ENCODE measurements around the gene PDPK1. TPM values are rescaled to one million over a fixed set of nuclear protein-coding genes. Genes with fewer than 3 reads are reported as not detected.

Gene PDPK1
- polyA plus RNA-seq, 1 donor: 39.7 TPM

DNA sequence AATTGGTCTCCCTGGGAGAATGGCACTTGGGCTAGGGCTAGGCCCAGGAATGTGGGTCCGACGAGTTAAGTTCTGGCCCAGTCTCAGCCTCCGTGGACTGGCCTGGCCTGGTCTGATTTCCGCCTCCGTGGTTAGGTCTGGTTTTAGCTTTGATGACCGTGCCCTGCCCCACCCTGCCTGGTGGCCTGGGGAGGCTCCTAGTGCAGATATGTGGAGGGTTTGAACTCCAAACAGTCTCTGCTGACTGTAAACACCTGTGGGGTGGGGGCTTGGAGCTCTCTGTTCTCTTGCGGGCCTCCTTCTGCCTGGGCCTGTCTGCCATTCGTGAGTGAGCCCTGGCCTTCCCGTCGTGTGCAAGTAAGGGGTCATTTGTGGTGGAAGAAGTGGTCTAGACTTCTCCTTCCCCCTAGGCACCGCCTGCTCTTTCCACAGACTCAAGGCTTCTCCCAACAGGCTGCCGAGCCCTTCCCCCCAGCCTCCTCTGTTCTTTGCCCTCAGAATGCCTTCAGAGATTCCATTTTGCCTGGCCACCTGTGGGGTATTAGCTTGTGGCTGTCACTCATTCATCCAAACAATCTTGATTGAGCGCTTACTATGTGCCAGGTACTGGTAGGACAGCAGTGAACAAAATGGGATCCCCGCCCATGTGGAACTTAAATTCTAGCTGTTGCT, 22.5 kb upstream of the PDPK1 start:
- Histone ChIP-seq H3K36me3 (ENCODE audit: control insufficient read depth, insufficient read depth, low read length) (peaks cover 23% of the 10 kb centered on the region), H3K9me3 (ENCODE audit: control insufficient read depth, low read depth, low read length) (peaks cover 6% of the 10 kb centered on the region), H3K4me1 (ENCODE audit: control insufficient read depth, insufficient read depth, low read length) (peaks cover 63% of the 10 kb centered on the region), H3K27me3 (ENCODE audit: control insufficient read depth, insufficient read depth, low read length) (no peaks in the 10 kb centered on the region), H3K27ac (ENCODE audit: low read length) (peak overlapping the region; percentile 84), H3K4me3 (ENCODE audit: low read length) (peak overlapping the region; percentile 82)
- no CpG with 5 or more reads among the region's 14 CpGs for WGBS (ENCODE audit: insufficient coverage, low lambda C conversion rate)
- peak in 1 of 2 donors; percentile 59 for DNase-seq

DNA sequence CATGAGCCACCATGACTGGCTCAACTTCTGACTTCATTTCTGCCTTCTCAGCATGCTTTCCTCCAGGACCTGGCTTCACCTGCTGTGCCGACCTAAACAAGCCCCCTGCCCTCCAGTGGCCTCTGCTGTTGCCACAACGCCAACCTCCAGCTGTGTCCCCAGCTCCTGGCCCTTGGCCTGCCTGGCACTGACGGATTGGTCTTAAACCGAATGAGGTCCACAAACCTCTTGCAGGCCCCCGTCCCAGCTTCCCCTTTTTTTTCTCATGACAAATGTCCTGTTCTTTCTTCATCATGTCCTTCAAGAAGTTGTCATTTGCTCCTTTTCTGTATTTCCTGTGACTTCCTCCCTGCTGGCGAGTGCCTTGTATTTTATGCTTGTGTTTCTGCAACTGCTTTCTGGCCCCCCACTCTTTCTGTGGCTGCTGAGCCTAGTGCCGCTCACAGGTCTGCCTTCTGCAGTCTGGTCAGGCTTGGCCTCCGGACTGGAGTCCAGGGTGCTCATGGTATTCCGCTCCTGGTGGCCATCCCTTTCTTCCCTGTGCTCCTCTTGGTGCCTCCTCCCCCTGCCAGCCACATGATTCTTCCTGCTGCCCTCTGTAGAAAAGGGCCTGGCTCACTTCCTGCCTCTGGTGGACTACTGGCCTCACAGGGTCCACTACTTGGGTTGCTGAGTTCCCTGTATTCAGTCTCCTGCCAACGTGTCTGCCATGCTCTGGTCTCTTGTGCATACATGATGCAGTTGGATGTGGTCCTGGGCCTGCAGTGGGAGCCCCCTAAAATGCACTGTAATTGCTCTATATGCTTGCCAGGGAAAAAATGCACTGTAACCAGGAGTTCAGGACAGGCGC, 21.2 kb upstream of the PDPK1 start:
- peak; percentile 64 to 73 for DNase-seq

DNA sequence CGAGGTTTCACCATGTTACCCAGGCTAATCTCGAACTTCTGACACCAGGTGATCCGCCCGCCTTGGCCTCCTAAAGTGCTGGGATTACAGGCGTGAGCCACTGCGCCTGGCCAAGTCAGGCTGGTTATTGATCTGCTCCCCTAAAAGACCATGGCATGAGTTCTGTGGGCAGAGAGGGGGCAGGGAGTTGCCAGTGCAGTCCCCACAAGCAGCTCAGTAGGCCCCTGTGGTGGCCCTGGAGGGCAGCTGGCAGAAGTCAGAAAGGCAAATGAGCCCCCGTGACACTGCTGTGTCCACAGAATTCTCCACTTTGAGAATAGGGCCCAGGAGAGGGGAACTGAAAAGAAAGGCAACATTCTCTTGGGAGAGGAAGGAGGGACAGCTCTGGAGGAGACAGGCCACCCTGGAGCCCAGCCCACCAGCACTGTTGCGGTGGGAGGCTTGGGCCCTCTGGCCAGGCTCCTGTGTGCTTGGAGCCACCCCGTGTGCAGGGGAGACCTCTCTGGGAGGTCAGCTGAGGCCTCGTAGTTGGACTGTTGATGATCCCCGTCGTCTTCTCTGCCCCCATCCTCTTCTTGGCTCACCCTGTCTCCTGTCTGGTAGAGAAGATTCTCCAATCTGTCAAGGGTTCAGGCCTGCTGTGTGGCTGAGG, 19.7 kb upstream of the PDPK1 start:
- Histone ChIP-seq H3K9me3 (ENCODE audit: control insufficient read depth, low read depth, low read length) (peaks cover 6% of the 10 kb centered on the region), H3K27ac (ENCODE audit: low read length) (no peak overlapping the region), H3K27me3 (ENCODE audit: control insufficient read depth, insufficient read depth, low read length) (no peaks in the 10 kb centered on the region), H3K36me3 (ENCODE audit: control insufficient read depth, insufficient read depth, low read length) (peaks cover 29% of the 10 kb centered on the region), H3K4me1 (ENCODE audit: control insufficient read depth, insufficient read depth, low read length) (peaks cover 56% of the 10 kb centered on the region), H3K4me3 (ENCODE audit: low read length) (no peak overlapping the region)
- no CpG with 5 or more reads among the region's 12 CpGs for WGBS (ENCODE audit: insufficient coverage, low lambda C conversion rate)
- no peak for DNase-seq

More for the DNA sequence above, 21.2 kb upstream of the PDPK1 start:
- 83% methylated on average over 4 of the region's 11 CpGs for WGBS (ENCODE audit: insufficient coverage, low lambda C conversion rate)
- Histone ChIP-seq H3K27ac (ENCODE audit: low read length) (peak overlapping the region; percentile 54), H3K4me3 (ENCODE audit: low read length) (peak overlapping the region; percentile 82), H3K36me3 (ENCODE audit: control insufficient read depth, insufficient read depth, low read length) (peaks cover 23% of the 10 kb centered on the region), H3K27me3 (ENCODE audit: control insufficient read depth, insufficient read depth, low read length) (no peaks in the 10 kb centered on the region), H3K4me1 (ENCODE audit: control insufficient read depth, insufficient read depth, low read length) (peaks cover 63% of the 10 kb centered on the region), H3K9me3 (ENCODE audit: control insufficient read depth, low read depth, low read length) (peaks cover 6% of the 10 kb centered on the region)

- WGBS (ENCODE audit: insufficient coverage, low lambda C conversion rate): no CpG with 5 or more reads among the region's 39 CpGs
- H3K36me3 ChIP-seq (ENCODE audit: control insufficient read depth, insufficient read depth, low read length): peaks cover 34% of the 10 kb centered on the region
- H3K4me1 ChIP-seq (ENCODE audit: control insufficient read depth, insufficient read depth, low read length): peaks cover 61% of the 10 kb centered on the region
- no peak overlapping the region for H3K4me3 ChIP-seq (ENCODE audit: low read length)
- H3K9me3 ChIP-seq (ENCODE audit: control insufficient read depth, low read depth, low read length): peaks cover 6% of the 10 kb centered on the region
- H3K27me3 ChIP-seq (ENCODE audit: control insufficient read depth, insufficient read depth, low read length): no peaks in the 10 kb centered on the region
- DNase-seq: no peak
- H3K27ac ChIP-seq (ENCODE audit: low read length): peak overlapping the region; percentile 57
These were observed 18.8 kb upstream of the PDPK1 start for GRCh38 chr16:2518823-2519710.

- peaks cover 65% of the 10 kb centered on the region for H3K4me1 ChIP-seq (ENCODE audit: control insufficient read depth, insufficient read depth, low read length)
- WGBS (ENCODE audit: insufficient coverage, low lambda C conversion rate): no CpG with 5 or more reads among the region's 22 CpGs
- peak overlapping the region; percentile 16 for H3K4me3 ChIP-seq (ENCODE audit: low read length)
These were observed 18.1 kb upstream of the PDPK1 start for GRCh38 chr16:2519711-2520080.

DNA sequence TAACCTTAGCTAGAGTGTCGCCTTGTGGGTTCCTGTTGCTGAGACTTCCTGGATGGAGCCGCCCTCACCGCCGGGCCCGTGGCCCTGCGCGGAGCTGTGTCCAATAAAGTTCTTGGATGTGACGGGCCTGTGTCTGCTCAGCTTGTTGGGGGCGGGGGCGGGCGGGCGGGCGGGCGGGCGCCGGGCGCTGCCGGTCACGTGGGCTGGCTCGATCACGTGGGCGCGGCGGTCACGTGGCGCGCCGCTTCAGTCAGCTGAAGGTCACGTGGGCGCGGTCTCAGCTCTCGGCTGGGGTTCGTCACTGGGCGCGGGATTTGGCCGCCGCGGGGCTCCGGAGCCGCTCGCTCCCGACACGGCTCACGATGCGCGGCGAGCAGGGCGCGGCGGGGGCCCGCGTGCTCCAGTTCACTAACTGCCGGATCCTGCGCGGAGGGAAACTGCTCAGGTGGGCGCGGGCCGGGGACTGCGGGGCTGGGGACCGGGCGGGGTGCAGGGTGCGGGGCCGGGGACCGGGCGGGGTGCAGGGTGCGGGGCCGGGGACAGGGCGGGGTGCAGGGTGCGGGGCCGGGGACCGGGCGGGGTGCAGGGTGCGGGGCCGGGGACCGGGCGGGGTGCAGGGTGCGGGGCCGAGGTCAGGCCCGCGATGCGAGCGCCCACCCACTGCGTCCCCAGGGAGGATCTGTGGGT, 17.6 kb upstream of the PDPK1 start, which contains the start of gene AMDHD2:
Gene AMDHD2, plus strand, starts transcription at position 275 of the 687 bp plus-strand sequence. Its CDS starts 88 bp downstream, at position 363.
- H3K4me3 ChIP-seq (ENCODE audit: low read length): peak within 1 kb of the TSS; percentile 79
- H3K9me3 ChIP-seq (ENCODE audit: control insufficient read depth, low read depth, low read length): peaks cover 6% of the 10 kb centered on the region
- no peaks in the 10 kb centered on the region for H3K27me3 ChIP-seq (ENCODE audit: control insufficient read depth, insufficient read depth, low read length)
- H3K4me1 ChIP-seq (ENCODE audit: control insufficient read depth, insufficient read depth, low read length): peaks cover 69% of the 10 kb centered on the region
- H3K36me3 ChIP-seq (ENCODE audit: control insufficient read depth, insufficient read depth, low read length): peaks cover 34% of the 10 kb centered on the region
- peak within 1 kb of the TSS; percentile 89 for H3K27ac ChIP-seq (ENCODE audit: low read length)
- peak; percentile 90 to 92 for DNase-seq
- no CpG with 5 or more reads among the region's 83 CpGs for WGBS (ENCODE audit: insufficient coverage, low lambda C conversion rate)

More at GRCh38 chr16:2519711-2520080, 18.1 kb upstream of the PDPK1 start:
- H3K9me3 ChIP-seq (ENCODE audit: control insufficient read depth, low read depth, low read length): peaks cover 6% of the 10 kb centered on the region
- peak overlapping the region; percentile 57 for H3K27ac ChIP-seq (ENCODE audit: low read length)
- no peaks in the 10 kb centered on the region for H3K27me3 ChIP-seq (ENCODE audit: control insufficient read depth, insufficient read depth, low read length)
- DNase-seq: no peak
- peaks cover 34% of the 10 kb centered on the region for H3K36me3 ChIP-seq (ENCODE audit: control insufficient read depth, insufficient read depth, low read length)

DNA sequence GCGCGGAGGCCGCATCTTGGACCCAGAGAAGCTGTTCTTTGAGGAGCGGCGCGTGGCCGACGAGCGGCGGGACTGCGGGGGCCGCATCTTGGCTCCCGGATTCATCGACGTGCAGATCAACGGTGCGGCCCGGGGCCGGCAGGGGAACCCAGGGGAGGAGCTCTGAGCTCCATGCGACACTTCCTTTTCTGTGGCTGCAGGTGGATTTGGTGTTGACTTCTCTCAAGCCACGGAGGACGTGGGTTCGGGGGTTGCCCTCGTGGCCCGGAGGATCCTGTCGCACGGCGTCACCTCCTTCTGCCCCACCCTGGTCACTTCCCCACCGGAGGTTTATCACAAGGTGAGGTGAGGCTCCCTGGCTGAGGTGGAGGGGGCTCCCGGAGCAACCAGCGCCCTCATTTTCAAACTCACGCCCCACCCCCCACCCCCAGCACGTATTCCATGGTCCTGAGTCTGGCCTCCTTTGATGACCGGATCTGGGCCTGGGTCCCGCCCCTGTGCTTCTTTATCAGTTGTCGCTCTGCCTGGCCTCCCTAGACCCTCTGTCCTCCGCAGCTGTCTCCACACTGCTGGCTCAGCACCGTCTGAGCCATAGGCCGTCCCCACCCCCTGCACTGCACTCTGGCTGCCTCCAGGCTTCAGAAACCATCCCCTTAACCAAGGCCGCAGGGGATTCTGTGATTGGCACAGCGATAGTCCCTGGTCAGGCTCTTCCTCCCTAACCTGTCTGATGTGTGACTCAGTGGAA, 16.9 kb upstream of the PDPK1 start:
- H3K4me3 ChIP-seq (ENCODE audit: low read length): peak overlapping the region; percentile 79
- peaks cover 36% of the 10 kb centered on the region for H3K36me3 ChIP-seq (ENCODE audit: control insufficient read depth, insufficient read depth, low read length)
- H3K27ac ChIP-seq (ENCODE audit: low read length): peak overlapping the region; percentile 89
- peak; percentile 58 to 76 for DNase-seq
- H3K4me1 ChIP-seq (ENCODE audit: control insufficient read depth, insufficient read depth, low read length): peaks cover 67% of the 10 kb centered on the region
- peaks cover 6% of the 10 kb centered on the region for H3K9me3 ChIP-seq (ENCODE audit: control insufficient read depth, low read depth, low read length)
- no CpG with 5 or more reads among the region's 41 CpGs for WGBS (ENCODE audit: insufficient coverage, low lambda C conversion rate)
- no peaks in the 10 kb centered on the region for H3K27me3 ChIP-seq (ENCODE audit: control insufficient read depth, insufficient read depth, low read length)

GRCh38 chr16:2523801-2524231, 14.0 kb upstream of the PDPK1 start:
- Histone ChIP-seq H3K4me1 (ENCODE audit: control insufficient read depth, insufficient read depth, low read length) (peaks cover 60% of the 10 kb centered on the region), H3K27ac (ENCODE audit: low read length) (peak overlapping the region; percentile 77), H3K36me3 (ENCODE audit: control insufficient read depth, insufficient read depth, low read length) (peaks cover 47% of the 10 kb centered on the region), H3K4me3 (ENCODE audit: low read length) (peak overlapping the region; percentile 5), H3K27me3 (ENCODE audit: control insufficient read depth, insufficient read depth, low read length) (no peaks in the 10 kb centered on the region), H3K9me3 (ENCODE audit: control insufficient read depth, low read depth, low read length) (peaks cover 6% of the 10 kb centered on the region)
- DNase-seq: peak; percentile 68 to 82
- no CpG with 5 or more reads among the region's 6 CpGs for WGBS (ENCODE audit: insufficient coverage, low lambda C conversion rate)

Measured in large intestine (tissue), 3 donors.